Stimulated activated CD8-positive, alpha-beta memory T cell treated with anti-CD3 and anti-CD28 coated beads, Interleukin-12 subunit alpha, Interleukin-12 subunit beta, amount 100 ng/mL, for 24 hours (primary cell): ENCODE data around the gene USPL1.

Experiments
- DNase-seq: peaks from one replicate; pipeline ENCODE4 v3.0.0-alpha.2; 2020; ENCODE audit errors: extremely low read depth

Gene USPL1

GRCh38 chr13:30659980-30660379, 42.3 kb downstream of the USPL1 start:
- DNase-seq = no peak

GRCh38 chr13:30660796-30661195, 43.1 kb downstream of the USPL1 start:
- no peak for DNase-seq

- DNase-seq = no peak
These were observed 47.1 kb downstream of the USPL1 start for GRCh38 chr13:30664689-30665275.

- no peak for DNase-seq
These were observed 47.9 kb downstream of the USPL1 start for GRCh38 chr13:30665638-30666037.

- DNase-seq = no peak
These were observed 48.4 kb downstream of the USPL1 start for GRCh38 chr13:30666113-30666512.

GRCh38 chr13:30667014-30667413, 49.3 kb downstream of the USPL1 start:
- no peak for DNase-seq

- no peak for DNase-seq
These were observed 50.6 kb downstream of the USPL1 start for GRCh38 chr13:30668312-30668711.

GRCh38 chr13:30671271-30671815, 53.6 kb downstream of the USPL1 start:
- DNase-seq = no peak

- DNase-seq = peak; percentile 77
These were observed 56.2 kb downstream of the USPL1 start for GRCh38 chr13:30673669-30674521.

GRCh38 chr13:30675717-30676116, 58.0 kb downstream of the USPL1 start:
- no peak for DNase-seq

GRCh38 chr13:30676672-30677071, 59.0 kb downstream of the USPL1 start:
- DNase-seq = no peak

GRCh38 chr13:30679483-30680330, 62.0 kb downstream of the USPL1 start:
- DNase-seq = no peak

GRCh38 chr13:30681843-30682242, 64.1 kb downstream of the USPL1 start:
- DNase-seq = no peak

- no peak for DNase-seq
These were observed 67.7 kb downstream of the USPL1 start for GRCh38 chr13:30685320-30685859.

- DNase-seq = no peak
These were observed 68.3 kb downstream of the USPL1 start for GRCh38 chr13:30685987-30686386.

- DNase-seq = no peak
These were observed 69.9 kb downstream of the USPL1 start for GRCh38 chr13:30687601-30688000.

GRCh38 chr13:30689752-30690151, 72.0 kb downstream of the USPL1 start:
- DNase-seq = no peak

- DNase-seq = no peak
These were observed 72.8 kb downstream of the USPL1 start for GRCh38 chr13:30690282-30691188.

GRCh38 chr13:30692113-30692512, 74.4 kb downstream of the USPL1 start:
- DNase-seq = no peak

- no peak for DNase-seq
These were observed 78.8 kb downstream of the USPL1 start for GRCh38 chr13:30696278-30697176.
